DMS114 treated with DMSO at 0.1 percent for 48 hours (cell line): ENCODE measurements around the gene DQX1.
"Not testable (repeated sequence)": the region's sequence is repeated elsewhere in the genome, so short reads cannot be mapped to it uniquely, and the experiment has no call there.

Experiments used
- DNase-seq: peaks from one replicate; lab custom pipeline; 2025; ENCODE audit not compliant: unreplicated experiment; lab: John Stamatoyannopoulos, UW

DQX1 gene

GRCh38 chr2:74497777-74498499 lies 28.1 kb downstream of the DQX1 start:
- no peak for DNase-seq

GRCh38 chr2:74496997-74497776 lies 28.8 kb downstream of the DQX1 start:
- DNase-seq, result no peak

DNA sequence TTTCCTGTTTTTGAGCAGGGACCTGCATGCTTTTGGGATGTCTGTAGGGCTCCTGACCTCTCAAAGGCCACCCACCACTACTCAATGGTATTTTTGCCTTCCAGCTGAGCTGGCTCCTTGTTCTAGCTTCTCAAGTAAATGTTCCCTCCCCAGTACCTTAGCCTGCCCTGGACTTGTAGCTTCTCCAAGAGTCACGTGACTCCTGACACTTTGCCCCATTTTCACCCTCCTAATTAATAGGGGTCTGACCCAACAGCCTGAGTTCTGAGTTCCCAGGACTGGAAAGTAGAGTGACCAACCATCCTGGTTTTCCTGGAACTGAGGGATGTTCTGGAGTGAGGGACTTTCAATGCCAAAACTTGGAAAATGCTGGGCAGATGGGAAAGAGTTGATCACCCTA lies 30.6 kb downstream of the DQX1 start:
- no peak for DNase-seq

- DNase-seq, result no peak
Measured at GRCh38 chr2:74493546-74493945, 32.5 kb downstream of the DQX1 start.

GRCh38 chr2:74491648-74492544 lies 34.1 kb downstream of the DQX1 start:
- no peak for DNase-seq

GRCh38 chr2:74489906-74490305 lies 36.1 kb downstream of the DQX1 start:
- DNase-seq, result no peak

- no peak for DNase-seq
Measured at GRCh38 chr2:74488643-74489481, 37.2 kb downstream of the DQX1 start.

GRCh38 chr2:74486141-74486540 lies 39.9 kb downstream of the DQX1 start:
- DNase-seq, result no peak

GRCh38 chr2:74483675-74484164 lies 42.3 kb downstream of the DQX1 start:
- not testable (repeated sequence) for DNase-seq

DNA sequence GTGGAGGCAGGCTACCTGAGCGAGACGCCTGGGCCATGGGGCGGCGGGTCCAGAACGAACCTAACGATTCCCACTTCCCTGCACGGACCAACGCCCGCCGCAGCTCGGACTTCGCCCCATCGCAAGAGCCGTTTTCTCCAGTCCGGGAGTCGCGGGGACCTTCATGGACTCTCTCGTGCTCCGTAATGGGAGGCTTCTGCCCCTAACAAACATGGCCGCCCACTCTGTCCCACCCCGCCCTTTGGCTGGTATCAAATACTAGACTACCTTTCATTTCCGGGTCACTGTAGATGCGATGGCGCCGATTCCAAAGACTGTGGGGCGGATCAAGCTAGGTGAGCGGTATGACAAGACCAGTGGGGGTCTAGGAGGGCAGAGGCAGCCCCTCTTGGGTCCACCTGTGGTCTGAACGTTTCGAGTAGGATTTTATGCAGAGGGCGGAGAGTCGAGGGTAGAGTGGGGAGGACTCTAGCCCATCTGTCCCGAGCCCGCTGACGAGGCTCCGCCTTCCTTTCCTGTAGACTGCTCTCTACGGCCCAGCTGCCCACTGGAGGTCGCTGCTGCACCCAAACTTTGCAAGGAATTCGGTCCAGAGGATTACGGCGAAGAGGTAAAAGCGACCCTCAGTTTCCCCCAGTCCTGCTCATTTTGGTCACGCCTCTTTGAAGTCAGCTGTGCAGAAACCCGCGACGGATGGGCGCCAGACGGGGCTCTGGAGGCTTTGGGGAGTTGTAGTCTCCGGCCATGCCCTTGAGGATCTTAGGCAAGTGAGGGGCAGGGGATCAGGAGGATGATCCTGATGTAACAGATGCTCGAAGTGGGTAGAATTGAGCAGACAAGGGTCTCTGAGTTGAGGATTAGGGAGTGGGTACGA lies 43.0 kb downstream of the DQX1 start, which contains the start of the genes CCDC142 and TTC31:
CCDC142 (minus strand) TSS at position 198 of the 874 bp plus-strand sequence; CDS start at position 37, 161 bp downstream.
TTC31 (plus strand) TSS at position 281 of the 874 bp plus-strand sequence; CDS start at position 296, 15 bp downstream.
- peak; percentile 98 for DNase-seq

- no peak for DNase-seq
Measured at GRCh38 chr2:74481961-74482800, 43.9 kb downstream of the DQX1 start.

GRCh38 chr2:74481431-74481830 lies 44.6 kb downstream of the DQX1 start:
- no peak for DNase-seq

- no peak for DNase-seq
Measured at GRCh38 chr2:74474899-74475298, 51.1 kb downstream of the DQX1 start.

- no peak for DNase-seq
Measured at GRCh38 chr2:74474481-74474880, 51.5 kb downstream of the DQX1 start.

DNA sequence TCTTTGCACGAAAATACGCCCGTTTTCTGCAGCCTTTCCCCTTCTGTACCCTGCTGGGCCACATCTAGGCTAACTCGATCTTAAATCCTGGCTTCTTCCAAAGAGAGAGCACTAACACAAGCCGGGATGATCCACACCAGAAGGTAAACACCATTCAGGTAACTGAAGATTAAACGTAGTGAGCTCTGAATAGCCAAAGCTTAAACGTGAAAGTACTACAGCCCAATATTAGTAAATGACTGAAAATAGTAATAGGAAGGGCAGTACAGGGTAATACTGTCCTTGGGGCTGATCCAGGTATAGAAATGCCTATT lies 53.1 kb downstream of the DQX1 start:
- no peak for DNase-seq

GRCh38 chr2:74472086-74472944 lies 53.7 kb downstream of the DQX1 start, which contains the start of gene MRPL53:
Gene MRPL53, minus strand, starts transcription at chr2:74472680. Its CDS starts 20 bp downstream, at chr2:74472660.
- peak; percentile 88 for DNase-seq

GRCh38 chr2:74471332-74472065 lies 54.5 kb downstream of the DQX1 start:
- DNase-seq, result no peak
